NCI-H1694 treated with DMSO at 0.1 percent for 48 hours (cell line): ENCODE measurements around the gene SDK2.
"Not testable (repeated sequence)": the region's sequence is repeated elsewhere in the genome, so short reads cannot be mapped to it uniquely, and the experiment has no call there.

Source experiments
- DNase-seq: peaks from one replicate; lab custom pipeline; 2025; lab: John Stamatoyannopoulos, UW

The SDK2 gene

DNA sequence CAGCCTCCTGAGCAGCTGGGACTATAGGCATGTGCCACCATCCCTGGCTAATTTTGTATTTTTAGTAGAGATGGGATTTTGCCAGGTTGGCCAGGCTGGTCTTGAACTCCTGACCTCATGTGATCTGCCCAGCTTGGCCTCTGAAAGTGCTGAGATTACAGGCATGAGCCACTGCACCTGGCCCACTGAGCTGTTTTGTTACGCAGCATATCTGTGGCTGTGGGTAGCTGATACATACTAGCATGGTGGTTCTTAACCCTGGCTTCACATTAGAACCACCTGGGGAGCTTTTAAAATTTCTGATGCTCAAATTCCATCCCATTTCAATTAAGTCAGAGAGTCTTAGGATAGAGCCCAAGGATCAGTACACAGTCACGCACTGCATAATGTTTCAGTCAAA lies 190.8 kb downstream of the SDK2 start:
- not testable (repeated sequence) for DNase-seq

DNA sequence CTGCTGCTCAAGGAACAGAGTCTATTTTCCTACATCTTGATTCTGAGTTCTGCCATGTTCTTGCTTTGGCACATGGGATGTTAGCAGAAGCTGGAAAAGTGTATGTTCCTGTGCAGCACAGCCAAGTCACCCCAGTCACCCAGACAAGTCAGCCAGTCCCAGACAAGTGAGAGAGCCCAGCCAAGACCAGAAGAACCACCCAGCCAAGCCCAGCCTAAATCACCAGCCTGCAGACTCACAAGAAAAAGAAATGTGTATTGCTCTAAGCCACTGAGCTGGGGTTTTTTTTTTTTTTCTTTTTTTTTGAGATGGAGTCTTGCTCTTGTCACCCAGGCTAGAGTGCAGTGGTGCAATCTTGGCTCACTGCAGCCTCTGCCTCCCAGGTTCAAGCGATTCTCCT lies 191.2 kb downstream of the SDK2 start:
- DNase-seq: no peak

DNA sequence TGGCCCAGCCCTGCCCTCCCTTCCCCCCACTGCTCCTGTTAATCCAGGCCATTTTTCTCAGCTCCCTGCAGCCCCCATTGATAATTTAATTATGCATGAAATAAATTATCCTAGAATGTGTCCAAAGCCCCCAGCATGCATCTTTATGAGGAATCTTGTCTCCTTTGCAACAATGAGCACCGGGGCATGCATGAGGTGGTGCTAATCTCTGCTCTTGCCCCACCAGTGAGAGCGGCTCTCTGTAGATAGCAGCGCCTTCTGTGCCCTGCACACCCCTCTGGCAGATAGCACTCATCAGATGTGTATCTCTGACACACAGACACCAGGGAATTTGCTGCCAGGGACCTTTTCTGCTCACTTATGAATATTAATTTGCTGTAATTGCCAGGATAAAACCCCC lies 192.2 kb downstream of the SDK2 start:
- no peak for DNase-seq

DNA sequence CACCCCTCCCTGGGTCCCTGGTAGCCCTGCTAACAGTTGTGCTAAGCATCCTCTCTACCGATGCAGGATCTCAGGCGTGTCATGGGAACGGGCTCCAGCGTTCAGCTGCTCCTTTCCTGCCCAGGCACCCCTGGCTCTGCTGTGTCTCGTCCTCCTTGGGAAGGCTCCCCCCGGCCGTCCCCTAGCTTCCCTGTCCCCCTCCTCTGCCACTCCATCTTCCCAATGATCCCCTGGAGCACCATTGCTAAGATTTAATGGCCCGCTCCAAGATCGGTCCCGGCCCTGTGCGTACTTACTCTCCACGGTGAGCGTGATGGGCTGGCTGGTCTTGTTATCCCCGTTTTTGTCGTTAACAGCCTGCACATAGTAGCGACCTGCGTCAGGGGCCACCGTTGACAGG lies 196.9 kb downstream of the SDK2 start:
- DNase-seq: no peak

DNA sequence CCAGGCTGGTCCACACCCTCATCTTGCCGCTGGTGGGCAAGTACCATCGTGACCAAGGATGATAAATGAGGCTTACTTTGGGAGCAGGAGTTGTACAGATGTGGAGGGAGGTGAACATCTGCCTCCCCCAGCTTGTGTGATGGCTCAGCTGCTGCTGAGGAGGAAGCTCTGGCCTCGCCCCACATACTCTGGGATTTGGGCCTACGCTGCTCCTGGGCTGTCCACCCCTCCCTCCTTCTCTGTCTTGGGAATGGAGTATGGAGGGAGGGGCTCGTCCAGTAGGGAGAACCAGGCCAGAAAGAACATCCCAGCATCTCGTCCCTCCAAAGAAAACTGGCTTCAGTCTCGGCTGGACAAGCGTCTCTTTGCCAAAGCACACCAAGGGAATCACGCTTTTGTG lies 197.6 kb downstream of the SDK2 start:
- no peak for DNase-seq

DNA sequence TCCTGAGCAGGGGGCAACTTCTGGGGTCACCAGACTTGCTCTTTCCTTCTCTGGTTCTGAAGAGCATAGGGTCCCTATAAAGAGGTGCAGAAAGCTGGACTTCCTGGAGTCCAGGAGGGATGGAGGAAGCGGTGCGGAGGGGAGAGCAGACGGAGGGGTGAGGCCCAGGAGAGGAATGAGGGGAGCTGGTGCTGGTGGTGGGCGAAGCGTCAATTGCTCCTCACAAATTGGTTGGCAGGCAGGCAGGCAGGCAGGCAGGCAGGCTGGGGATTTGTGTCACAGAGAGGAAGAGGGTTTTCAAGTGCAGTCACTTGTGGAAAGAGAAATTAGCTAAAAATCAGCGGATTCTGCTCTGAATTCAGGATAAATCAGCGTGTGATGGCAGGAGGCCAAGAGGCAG lies 198.8 kb downstream of the SDK2 start:
- DNase-seq: no peak

DNA sequence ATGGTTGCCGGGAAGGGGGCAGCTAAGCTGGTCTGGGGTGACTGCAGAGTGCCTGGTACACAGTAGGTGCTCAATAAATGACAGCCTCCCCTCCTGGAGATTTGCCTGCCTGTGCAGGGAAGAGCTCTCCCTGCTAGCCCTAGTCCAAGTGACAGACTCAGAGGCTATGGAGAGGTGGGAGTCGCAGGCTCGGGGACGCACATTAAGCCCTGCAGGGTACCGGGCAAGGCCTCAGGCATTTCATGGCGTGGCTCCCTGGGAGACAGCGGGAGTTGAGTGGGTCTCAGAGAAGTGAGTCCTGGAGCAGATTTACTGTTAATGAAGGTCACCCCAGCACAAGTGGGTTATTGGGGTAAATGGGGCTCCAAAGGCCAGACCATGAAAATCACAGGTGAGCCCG lies 200.2 kb downstream of the SDK2 start:
- DNase-seq: no peak

DNA sequence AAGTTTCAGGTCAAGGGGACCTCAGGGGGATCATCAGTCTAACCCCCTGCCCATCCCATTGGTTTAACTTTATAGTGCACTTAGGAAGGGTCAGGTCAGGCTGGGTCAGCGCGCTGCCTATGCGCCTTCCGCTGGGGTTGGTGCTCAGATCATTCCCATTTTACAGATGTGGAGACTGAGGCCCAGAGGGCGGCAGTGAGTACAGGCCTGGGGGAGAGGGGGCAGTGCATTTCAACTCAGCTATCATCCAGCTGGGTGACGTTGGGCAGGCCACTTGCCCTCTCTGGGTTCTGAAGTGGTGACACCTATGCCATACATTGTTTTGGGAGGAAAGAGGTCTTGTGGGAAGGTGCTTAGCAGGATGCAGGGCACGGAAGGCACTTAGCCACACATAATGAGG lies 204.6 kb downstream of the SDK2 start:
- no peak for DNase-seq

DNA sequence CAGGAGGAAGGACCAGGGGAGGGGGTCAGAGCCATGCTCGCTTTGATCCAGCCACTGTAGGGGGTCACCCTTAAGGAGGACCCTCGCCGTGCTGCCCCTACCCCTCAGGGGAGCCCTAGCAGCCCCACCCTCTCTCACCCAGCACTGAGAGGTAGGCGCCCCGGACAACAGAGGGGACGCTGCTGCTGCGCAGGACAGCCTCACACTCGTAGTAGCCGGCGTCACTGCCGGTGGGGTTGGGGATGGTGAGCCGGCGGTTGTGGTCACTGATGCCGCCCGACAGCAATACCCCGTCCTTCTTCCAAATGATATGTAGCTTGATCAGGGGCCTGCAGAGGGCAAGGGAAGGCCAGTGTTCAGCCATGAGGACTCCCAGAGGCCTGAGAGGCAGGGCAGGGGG lies 206.4 kb downstream of the SDK2 start:
- DNase-seq: no peak

DNA sequence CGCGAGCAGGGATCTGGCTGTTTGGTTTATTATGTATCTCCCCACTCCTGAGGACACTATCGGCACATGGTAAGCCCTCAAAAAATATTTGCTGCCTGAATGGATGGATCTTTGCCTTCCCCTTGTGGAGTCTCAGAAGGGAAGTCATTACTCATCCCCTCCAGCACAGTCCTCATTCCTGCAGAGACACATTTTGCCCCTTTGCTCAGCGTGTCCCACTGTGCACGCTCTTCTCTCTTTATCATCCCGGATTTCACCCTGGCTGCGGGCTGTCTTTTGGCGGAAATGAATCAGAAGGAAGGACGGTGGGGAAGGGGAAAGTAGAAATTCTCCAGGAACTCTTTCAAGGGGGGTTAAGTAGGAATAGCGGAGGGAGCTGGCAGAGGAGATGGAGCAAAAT lies 207.3 kb downstream of the SDK2 start:
- DNase-seq: no peak

DNA sequence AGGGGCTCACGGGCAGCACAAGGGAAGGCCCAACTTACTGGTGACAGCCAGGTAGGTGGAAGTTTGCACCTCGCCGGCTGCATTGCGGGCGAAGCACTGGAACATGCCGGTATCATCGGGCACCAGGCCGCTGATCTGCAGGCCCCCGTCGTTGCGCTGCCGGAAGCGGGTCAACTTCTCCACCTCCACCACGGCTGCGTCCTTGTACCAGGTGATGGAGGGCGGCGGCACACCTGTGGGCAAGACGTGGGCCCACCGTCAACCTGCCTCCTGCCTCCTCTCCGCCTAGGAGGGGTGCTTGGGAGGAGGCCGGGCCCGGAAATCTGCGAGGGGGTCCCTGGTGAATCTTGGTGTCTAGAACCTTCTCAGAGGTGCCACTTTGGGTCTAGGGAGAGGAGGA lies 208.8 kb downstream of the SDK2 start:
- no peak for DNase-seq

DNA sequence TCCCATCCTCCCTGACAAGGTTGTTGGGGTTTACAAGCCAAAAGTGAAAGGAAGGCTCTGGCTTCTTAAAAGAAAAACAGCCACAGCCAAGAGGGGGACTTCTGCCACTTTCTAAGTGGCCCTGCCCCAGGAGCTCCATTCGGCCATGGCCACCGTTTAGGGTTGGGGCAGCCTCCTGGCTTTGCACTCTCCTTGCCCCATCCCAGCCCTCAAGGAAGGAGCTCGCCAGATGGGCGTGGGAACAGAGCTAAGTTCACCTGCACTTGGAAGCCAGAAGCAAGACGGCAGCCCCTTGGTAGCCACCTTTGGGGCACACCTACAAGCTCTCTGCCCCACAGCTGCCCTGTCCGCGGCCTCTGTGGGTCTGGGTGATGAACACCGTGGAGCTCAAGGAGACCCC lies 210.1 kb downstream of the SDK2 start:
- DNase-seq: no peak

DNA sequence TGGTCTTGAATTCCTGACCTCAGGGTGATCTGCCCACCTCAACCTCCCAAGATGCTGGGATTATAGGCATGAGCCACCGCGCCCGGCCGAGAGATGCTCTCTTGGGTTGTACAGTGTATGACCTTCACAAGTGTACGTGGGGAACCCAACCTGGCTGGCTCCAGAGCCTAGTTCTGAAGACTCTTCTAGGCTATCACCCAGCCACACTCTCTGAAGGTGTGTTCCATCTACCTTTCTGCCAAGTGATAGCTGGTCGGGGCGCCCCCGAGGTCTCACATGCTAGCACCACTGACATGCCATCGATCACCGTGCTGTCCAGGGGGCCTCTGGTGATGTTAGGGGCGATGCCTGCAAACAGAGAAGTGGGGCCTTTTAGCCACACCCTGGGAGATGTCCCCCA lies 210.7 kb downstream of the SDK2 start:
- no peak for DNase-seq

DNA sequence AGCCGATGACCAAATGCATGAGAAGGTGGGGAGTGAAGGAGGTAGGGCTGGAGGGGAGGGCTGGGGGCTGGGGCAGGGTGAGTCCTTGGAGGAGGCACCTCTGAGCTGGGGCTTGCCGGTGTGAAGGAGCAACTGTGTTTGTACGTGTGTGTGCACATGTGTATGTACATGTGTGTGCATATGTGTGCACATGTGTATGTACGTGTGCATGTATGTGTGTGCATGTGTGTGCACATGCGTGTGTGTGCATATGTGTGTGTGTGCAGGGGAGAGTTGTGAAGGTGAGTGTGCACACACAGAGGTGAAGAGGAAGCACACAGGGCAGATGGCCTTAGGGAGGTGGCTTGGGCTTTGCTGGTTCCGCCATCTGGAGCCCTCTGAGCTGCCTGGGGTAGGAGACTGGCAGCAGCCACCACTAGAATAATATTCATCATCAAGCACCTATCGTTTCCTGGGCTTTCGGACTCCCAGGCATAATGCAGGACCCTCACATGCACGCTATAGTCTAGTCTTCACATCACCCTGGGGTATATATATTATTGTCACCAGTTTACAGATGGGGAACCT lies 211.5 kb downstream of the SDK2 start:
- peak; percentile 60 for DNase-seq

DNA sequence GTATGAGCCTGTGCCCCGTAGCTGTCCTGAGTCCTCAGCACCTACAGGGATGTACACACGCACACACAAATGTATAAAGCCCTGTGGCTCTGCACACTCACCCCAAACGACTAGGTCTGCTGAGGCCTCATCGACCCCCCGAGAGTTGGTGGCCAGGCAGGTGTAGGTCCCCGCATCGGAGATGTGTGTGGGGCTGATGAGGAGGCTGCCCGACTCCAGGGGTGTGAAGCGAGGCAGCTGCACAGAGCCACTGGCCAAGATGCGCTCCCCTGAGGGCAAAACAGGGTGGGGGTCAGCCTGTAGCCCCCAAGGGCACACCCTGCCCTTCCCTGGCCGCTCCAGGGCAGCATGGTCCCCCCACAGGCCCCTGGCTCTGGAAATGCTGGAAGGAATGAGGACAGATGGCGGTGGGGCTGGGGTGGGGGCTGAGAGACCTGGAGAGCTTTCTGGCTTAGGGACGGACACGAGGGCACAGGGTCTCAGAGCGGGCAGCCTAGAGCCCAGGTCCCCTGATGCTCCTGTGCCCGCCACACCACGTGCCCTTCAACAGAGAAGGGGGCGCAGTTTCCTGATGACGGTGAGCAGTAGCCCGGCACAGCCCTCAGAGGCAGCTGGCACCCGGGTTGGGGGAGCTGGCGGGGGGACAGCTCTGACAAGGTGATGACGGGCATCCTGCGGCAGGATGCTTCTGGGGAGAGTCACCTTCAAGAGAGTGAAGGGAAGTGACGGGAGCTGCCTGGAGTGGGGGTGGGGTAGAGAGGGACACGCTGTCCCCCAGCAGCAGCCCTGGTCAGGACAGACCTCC lies 212.6 kb downstream of the SDK2 start:
- DNase-seq: no peak

DNA sequence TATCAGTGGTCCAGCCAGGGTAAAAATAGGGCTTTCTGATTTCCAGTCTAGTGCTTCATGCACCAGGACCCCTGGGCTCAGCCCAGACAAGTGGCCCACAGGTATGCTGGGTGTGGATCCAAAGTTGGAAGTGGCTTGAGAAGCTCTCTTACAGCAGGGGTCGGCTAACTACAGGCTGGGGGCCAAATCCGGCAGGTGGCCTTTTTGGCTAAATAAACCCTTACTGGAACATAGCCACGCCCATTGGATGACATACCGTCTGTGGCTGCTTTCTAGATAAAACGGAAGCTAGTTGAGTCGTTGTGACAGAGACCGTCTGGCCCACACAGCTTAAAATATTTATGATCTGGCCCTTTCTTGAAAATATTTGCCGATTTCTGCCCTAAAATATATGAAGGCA lies 213.4 kb downstream of the SDK2 start:
- peak; percentile 79 for DNase-seq

DNA sequence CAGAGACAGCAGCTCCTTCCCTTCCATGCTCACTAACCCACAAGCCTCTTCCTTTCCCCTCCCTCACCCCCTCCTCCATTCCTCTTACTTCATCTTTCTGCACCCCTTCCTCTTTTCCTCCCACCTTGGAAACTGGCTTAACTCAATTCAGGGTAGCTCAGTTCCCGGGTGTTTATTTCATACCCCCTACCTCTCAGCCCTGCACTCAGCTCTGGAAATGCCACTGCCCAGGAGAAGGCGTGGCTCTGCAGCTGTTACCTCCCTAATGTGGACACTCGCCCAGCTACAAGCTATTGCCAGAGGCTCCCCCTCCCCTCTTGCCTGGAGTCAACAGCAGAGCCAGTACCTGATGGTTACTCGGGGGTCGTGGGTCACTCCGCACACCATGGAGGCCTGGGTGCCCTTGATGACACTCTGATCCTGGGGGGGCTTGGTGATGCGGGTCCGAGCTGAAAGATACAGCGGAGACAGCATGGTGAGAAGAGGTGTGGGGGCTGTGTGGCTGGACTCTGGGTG lies 214.0 kb downstream of the SDK2 start:
- no peak for DNase-seq

DNA sequence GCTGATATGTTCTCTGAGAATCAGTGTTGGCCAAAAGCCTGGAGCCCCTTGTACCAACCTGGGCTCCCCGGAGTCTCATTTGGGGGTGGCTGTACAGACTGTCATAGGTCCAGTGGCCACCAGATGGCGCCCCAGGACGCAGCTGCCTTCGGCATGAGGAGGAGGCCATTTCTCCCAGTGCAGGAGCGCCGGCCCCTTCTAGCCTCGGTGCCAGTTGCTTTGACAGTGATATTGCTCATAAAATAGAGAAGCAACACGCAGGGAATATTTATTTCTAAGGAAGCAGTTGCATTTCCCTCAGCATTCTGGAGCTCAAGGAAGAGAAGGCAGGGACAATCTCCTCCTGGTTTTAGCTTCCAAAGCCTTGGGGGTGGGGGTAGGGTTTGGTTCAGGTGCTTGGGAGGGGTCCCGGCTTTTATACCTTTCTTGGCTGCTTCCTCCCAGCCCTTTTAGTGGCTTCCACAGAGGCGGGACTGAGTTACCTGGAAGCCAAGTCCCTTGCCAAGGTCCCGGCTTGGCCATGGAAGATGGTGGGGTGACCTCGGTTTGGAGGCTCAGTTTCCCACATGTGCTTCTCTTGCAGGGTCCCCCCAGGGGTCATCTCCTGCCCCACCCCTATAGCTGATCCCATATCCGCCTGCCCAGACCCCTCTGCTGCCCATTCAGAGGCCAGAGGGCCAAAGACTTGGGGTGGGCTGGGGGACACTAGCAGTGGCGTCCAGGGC lies 214.6 kb downstream of the SDK2 start:
- peak; percentile 86 for DNase-seq

DNA sequence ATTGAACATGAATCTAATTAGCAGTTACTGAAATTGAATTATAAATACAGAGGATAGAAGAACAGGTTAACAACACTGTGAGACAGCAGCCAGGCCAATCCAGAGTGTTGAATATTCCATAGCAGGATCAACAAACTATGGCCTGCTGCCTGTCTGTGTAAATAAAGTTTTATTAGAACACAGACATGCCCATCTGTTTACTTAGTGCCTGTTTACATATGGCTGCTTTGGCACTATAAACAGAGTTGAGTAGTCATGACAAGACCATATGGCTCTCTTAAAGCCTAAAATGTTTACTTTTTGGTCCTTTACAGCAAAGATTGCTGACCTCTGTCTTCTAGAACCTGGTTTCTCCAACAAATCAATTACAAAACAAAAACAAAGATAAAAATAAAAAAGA lies 217.0 kb downstream of the SDK2 start:
- peak; percentile 86 for DNase-seq

DNA sequence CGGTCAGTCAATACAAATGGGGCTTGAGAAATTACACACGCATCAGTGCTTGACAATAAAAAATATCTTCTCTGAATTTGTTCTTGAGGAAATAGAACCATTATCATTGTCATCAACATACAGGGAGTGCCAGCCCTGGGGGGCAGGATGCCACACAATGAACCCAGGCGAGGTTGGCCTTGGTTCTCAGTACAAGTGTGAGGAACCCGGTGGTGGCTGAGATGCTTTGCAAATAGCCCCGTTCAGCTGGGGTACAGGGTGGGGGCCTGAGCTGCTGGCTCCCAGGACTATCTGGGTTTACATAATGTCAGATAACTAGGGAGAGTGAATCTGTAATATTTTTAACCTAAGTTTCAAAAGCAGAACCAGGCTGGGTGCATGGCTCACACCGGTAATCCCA lies 219.7 kb downstream of the SDK2 start:
- DNase-seq: no peak

DNA sequence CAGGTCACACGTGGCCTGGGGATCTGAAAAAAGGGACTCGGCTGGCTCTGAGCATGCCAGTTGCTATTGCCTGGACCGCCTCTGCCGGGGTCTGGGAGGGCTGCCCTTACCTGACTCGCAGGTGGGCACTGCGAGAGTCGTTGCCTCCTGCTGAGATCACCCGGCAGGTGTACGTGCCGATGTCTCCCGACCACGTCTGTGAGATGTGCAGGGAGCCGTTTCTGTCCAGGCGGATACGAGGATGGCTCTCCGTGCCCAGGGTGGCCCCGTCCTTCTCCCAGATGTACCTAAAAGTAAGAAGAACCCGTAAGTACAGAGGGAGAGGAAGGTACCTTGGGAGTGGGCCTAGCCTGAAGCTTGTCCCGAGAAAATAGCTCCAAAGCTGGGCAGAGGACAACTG lies 220.4 kb downstream of the SDK2 start:
- DNase-seq: no peak

DNA sequence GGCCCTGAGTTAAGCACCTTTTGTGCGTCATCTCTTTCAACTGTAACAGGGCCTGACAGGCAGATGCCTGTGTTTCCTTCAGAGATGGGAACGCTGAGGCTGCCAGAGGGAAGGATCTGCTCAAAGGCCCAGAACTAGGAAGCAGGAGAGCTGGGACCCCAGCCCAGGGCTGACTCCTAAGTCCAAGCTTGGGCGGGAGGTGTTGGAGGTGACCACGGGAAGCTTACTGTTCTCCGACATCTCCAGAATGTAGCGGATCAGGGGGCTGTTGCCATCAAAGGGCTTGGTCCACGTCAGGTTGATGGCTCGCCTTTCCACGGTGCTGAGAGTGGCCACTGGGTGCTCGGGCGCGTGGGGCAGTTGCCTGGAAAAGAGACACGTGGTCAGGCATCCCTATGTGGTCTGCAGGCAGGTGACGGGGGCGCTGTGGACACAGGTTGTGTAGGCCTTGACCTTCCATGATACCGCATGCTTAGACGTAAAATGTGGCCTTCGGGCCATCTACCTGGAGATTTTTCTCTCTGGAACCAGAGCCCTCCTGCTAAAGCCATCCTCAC lies 221.0 kb downstream of the SDK2 start:
- DNase-seq: no peak

DNA sequence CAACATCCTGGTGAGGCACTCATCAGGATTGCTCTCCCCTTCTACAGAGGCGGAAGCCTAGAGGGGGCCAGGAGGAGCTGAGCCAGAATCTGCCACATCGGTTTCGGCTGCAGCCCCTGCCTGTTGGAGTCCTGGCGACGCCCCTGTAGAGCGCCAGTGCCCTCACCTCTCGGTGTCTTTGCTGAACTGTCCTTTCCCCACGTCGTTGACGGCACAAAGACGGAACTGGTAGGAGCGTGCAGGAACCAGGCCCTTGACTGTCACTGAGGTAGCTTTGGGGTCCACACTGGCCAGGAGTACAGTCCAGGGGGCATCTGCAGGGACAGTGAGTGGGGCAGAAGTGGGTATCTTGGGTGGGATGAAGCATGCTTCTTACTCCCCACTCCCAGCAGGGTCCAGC lies 222.1 kb downstream of the SDK2 start:
- DNase-seq: no peak
